GM19328 (cell line): ENCODE results near the gene MEIOSIN.

Experiments
- ATAC-seq: cut with Tn5 transposase; IDR thresholded peaks from one replicate; pipeline ENCODE4 v1.9.1; 2021; ENCODE audit warnings: mild to moderate bottlenecking, moderate library complexity; ENCODE audit not compliant: unreplicated experiment

Gene MEIOSIN

DNA sequence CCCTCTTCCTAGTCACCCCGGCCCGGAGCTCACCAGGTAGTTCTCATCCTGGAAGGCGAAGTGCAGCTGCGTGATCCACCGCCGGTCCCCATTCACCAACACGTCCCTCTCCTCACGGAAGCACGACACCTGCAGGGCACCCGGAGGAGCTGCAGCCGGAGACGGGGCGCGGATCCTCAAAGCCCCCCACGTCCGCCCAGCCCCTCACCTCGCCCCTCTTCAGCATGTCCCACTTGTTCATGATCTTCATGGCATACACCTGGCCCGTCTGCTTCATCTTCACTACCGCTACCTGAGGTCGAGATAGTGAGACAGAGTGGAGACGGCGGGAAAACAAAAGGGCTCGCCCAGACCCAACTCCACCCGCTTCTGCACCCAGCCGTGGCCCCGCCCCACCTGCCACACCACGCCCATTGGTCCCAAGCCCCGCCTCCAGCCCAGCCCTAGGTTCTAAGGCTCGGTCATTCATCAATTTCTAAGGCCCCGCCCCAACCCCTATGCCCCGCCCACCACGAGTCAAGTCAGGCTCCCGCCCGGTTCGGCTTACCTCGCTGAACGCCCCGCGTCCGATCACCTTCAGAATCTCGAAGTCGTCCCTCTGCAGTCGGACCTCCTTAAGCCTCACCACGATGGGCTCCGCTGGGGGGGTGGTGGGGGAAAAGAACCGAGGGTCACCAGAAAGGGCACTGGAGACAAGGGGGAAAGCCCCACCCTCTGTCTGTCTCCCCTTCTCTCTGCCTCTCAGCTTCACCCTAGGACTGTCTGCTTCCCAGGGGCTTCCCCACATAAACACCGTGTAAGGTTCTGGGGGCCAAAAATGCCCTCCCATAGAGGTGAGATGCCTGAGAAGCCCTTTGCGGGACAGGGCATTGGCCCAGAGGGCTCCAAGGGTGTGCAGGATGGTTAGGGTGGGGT lies 46.2 kb downstream of the MEIOSIN start:
- ATAC-seq = peak; percentile 74

GRCh38 chr19:45780146-45780447 lies 46.9 kb downstream of the MEIOSIN start:
- no peak for ATAC-seq

DNA sequence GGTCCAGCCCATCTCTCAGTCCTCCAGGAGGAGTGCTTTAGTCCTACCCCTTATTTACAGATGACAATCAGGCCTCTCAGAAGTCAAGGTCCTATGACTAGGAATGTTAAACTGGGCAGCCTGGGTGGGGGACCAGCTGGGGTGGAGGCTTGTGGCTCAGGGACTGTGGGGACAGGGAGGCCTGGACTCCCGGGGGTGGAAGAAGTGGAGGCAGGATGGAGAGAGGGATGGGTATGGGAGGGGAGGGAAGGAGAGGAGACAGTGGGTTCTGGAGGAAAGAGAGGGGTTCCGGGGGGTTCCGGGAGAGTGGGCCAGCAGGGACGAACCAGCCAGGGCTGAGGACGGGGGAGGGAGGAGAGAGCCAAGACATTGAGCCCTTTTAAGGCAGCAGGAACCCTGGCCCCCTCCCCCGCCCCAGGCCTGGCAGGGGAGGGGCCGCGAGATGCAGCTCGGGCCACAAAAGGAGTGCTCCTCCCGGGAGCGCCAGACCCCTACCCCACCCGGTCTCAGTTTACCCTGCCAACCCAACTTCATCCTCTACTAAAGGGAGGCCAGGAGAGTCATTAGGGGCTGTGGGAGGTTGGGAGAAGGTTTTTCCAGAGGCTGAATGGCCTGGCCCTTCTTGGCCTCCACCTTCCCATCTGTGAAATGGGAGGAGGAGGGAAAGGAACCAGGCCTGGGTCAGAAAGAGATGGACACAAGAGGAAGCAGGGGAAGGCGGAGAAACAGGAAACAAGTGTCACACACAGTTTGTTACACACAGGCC lies 47.4 kb downstream of the MEIOSIN start:
- no peak for ATAC-seq

DNA sequence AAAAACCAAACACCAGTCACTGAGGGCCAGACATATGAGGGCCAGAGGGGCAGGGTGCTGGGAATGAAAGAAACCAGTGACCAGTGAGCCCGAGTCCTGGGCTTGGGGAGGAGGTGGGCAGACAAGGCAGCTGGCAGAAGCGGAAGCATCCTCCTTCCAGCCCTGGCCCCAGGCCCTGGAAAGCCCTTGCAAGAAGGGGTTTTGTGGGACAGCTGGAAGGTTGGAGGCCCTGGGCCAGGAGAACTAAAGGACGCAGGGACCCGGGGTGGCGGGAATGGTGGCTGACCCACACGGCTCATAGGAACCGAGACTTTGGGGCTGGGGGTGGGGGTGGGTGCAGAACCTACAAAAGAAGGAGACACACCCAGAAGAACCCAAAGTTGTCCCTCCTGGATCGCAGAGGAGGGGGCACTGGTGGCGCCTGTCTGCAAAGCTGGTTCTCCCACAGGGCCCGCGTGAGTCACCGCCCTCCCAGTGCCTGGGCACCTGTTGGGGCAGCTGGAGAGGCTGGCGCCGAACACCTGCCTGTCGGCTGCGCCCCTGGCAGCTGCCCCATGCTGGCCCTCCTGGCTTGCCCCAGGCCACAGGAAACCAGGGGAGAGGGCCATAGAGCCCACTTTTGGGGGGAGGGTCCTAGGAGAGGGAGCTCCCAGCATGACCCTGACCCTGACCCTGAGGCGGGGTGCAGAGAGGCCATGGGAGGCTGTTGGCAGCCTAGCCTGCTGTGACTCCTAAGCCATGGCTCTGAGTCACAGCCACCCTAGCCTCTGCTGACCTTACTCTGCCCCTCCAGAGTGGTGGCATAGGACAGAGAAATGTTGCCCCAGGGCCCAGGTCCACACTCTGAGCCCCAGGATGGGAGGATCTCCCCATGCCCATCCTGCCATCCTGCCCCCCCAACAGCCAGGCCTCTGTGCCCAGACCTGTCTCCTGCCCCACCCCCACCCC lies 48.2 kb downstream of the MEIOSIN start:
- no peak for ATAC-seq

DNA sequence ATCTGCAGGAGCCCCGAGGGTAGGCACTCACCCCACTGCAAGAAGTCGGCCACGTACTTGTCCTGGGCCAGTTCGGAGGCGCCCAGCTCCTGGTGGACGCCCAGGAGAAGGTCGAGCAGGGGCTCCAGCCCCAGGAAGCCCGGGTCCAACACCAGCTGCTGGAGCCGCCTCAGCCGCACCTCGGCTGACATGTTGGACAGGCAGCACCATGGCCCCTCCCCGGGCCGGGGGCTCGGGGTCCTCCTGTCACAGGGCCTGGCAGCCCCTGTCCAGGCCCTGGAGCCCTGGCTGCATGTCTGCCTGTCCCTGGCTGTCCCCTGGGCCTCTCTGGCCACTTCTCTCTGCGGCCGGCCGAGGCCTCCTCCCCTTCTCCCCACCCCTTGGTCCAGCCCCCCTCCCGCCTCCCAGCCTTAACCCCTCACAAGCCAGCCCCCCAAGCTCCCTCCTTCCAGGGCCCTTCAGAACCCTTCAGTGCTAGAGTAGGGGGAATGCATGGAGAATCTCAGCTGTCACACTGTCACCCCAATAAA lies 49.0 kb downstream of the MEIOSIN start, which contains the start of gene DMPK:
DMPK (minus strand) TSS at position 329 of the 530 bp plus-strand sequence; CDS start at position 191, 138 bp downstream.
- no peak for ATAC-seq

- no peak for ATAC-seq
These were observed 49.9 kb downstream of the MEIOSIN start for GRCh38 chr19:45782820-45783785.

DNA sequence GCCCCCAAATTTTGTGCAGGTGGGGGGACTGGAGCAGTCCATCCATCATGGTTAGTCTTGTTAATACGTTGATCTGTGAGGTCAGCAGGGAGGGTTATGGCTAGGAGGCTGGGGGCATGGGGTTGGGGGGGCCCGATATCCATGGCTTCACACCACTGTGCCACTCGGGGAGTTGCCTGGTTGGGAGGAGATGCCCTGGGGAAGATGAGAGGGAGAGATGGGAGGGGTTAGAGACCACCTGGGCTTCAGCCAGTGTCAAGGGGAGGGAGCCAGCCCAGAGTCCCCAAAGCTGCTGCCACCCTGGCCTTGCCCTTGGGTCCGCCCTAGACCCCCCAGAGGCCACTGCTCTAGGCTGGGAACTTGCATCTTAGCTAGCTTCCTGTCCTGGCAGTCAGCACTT lies 50.9 kb downstream of the MEIOSIN start:
- no peak for ATAC-seq

DNA sequence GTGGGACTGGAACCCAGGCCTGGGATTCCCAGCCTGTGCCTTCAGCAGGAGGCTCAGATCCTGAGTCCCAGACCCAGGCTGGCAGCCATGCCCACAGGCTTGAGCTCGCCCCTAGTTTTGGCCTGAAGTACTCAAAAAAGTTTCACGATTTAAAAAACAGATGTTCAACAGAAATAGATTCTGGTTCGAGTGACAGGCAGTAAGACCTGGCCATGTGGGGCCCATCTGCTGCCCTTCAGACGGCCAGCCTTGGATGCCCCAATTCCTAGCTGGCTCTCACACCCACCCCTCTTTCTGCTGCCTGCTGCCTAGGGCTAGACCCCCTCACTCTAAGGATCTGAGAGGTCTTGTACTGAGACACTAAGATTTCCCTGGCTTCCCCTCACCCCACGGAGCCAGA lies 51.9 kb downstream of the MEIOSIN start:
- no peak for ATAC-seq

DNA sequence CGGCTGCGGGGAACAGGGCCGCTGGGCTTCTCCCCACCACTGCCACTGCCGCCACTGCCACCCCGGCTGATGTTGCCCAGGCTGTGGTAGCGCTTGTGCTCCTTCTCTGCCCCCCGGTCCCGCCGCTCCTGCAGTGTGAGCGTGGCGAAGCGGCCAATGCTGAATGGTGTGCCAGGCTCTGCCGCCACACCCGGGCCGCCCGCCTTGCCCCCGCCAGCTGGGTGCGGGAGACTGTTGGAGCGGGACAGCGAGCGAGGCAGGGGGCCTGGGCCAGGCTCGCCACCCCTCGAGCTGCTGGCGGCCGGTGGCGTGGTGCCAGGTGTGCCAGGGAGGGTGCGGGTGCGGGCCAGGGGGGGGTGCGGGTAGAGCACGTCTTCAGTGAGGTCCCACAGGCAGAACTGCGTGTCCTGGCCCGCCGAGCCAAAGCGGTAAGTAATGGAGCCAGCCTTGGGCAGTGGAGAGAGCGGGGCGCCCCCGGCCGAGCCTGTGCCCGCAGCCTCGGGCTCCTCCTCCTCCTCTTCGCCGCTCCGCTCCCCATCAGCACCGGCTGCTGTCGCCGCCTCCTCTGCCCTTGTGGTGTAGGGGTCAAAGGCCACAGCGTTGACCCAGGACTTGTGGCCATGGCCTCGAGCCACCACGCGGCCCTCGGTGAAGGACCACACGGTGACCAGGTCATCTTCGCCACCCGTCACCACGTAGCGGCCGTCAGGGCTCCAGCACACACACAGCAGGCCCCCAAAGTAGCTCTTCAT lies 52.7 kb downstream of the MEIOSIN start:
- no peak for ATAC-seq

DNA sequence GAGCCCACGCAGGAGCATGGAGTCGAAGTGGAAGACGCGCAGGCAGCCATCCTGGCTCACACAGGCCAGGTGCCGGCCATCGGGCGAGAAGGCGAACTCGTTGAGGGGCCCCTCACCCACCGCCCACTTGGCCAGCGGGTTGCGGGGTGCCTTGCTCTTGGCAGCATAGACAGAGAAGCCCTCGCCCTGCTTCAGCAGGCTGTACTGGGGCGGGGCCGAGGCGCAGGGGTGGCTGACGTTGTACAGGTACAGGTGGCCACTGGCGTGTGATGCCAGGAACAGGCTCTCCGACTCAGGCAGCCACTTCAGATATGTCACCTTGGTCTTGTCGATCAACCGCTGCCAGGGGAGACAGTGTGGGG lies 53.3 kb downstream of the MEIOSIN start:
- ATAC-seq = no peak

- no peak for ATAC-seq
These were observed 56.0 kb downstream of the MEIOSIN start for GRCh38 chr19:45789035-45789786.

DNA sequence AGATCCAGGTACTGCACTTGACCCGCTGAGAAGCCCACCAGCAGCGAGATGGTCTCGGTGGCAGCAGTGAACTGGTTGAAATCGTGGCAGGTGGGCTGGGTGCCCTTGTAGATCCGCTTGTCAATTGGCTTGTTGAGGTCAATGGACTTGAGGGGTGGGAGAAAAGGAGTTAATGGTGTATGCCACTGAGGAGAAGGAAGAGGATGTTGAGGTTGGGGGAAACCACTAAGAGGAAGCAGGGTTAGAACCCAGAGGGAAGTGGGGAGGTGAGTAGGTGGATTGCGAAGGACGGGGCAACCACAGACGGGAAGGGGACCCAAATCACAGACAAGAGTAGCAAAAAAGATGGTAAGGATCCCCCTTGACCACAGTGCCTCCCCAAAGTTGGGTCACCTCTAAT lies 57.7 kb downstream of the MEIOSIN start:
- ATAC-seq = no peak

- no peak for ATAC-seq
These were observed 58.7 kb downstream of the MEIOSIN start for GRCh38 chr19:45791744-45792469.

- ATAC-seq = peak; percentile 92
These were observed 59.4 kb downstream of the MEIOSIN start, which contains the start of gene DMWD for GRCh38 chr19:45792470-45793177. DMWD (minus strand) TSS chr19:45792845; CDS start chr19:45792756, 89 bp downstream.

DNA sequence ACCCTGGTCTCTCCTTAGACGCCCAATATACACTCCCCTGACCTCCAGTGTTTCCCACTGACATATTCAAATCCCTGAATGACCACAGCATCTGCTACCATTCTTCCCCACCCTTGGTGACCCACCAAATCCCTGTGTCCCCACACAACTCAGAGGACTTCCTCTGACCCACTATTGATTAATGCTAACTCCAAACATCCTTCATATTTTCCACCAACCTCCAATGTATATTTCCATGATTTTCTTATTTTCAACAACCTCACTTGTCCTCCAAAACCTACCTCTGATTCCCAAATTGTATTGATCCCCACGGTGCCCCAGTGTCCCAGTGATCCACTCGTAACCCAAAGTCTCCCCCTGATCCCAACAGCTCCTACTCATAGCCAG lies 59.9 kb downstream of the MEIOSIN start:
- ATAC-seq = no peak

GRCh38 chr19:45793876-45794275 lies 60.6 kb downstream of the MEIOSIN start:
- no peak for ATAC-seq

DNA sequence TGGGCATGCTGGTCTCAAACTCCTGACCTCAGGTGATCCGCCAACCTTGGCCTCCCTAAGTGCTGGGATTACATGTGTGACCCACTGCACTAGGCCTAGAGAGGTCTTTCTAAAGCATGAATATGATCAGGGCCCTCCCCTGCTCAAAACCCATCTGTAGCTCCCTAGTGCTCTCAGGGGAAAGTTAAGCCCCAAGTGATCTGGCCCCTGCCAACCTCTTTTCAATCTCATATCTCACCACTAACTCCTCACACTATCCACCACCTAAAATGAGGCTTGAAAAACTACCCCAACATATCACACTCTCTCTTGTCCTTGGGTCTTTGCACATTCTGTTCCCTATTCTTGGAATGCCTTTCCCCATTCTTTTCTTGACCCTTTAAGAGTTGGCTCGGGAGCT lies 61.4 kb downstream of the MEIOSIN start:
- ATAC-seq = no peak
